Common myeloid progenitor, CD34-positive (primary cell): ENCODE measurements around the gene TTC17.
"Not testable (repeated sequence)": the region's sequence is repeated elsewhere in the genome, so short reads cannot be mapped to it uniquely, and the experiment has no call there.

Experiments
- CTCF ChIA-PET: fragments of 350-600 bp; sonication (Branson Sonifier 250); formaldehyde crosslinking; loops from one replicate; lab custom pipeline; 2021; ENCODE audit warnings: antibody characterized with exemption; lab: Charles Lee
- POLR2A ChIA-PET: fragments of 350-600 bp; sonication (Branson Sonifier 250); formaldehyde crosslinking; loops from one replicate; lab custom pipeline; 2021; ENCODE audit warnings: antibody characterized with exemption; lab: Charles Lee
- DNase-seq, 3 donors: peaks; one replicate each; pipeline versions ENCODE4 v3.0.0 to v3.0.0-alpha.2; 2013
- H3K27ac ChIP-seq, 2 experiments: 1 replicate in 1 of 2; 2 replicates in 1 of 2; pipeline ENCODE4 v1.7.0; 2013; ENCODE audit warnings: inconsistent platforms in 2 of 2, low read length in 2 of 2, mild to moderate bottlenecking in 2 of 2, low read depth in 1 of 2, moderate library complexity in 1 of 2; ENCODE audit not compliant: severe bottlenecking in 2 of 2, insufficient read depth in 1 of 2, poor library complexity in 1 of 2
- H3K27me3 ChIP-seq, 5 experiments: replicated peaks in 2 of 5; 1 replicate in 3 of 5; 2 replicates in 2 of 5; pipeline versions ENCODE4 v1.6.1 to v1.7.0; 2013; ENCODE audit warnings: low read length in 4 of 5, mild to moderate bottlenecking in 2 of 5, moderate library complexity in 2 of 5, inconsistent platforms in 1 of 5; ENCODE audit not compliant: insufficient read depth in 5 of 5, control insufficient read depth in 4 of 5
- H3K36me3 ChIP-seq, 4 experiments: 1 replicate in 2 of 4; 2 replicates in 2 of 4; pipeline versions ENCODE4 v1.6.1 to v1.7.0; 2013; ENCODE audit warnings: low read length in 3 of 4, control low read depth in 1 of 4, mild to moderate bottlenecking in 1 of 4; ENCODE audit not compliant: control insufficient read depth in 4 of 4, insufficient read depth in 4 of 4
- H3K4me1 ChIP-seq, 4 experiments: 1 replicate in 3 of 4; 2 replicates in 1 of 4; pipeline versions ENCODE4 v1.6.1 to v1.7.1; 2013; ENCODE audit warnings: low read length in 3 of 4, mild to moderate bottlenecking in 3 of 4, control low read depth in 1 of 4, inconsistent platforms in 1 of 4, moderate library complexity in 1 of 4; ENCODE audit not compliant: control insufficient read depth in 4 of 4, insufficient read depth in 4 of 4; ENCODE audit errors: control extremely low read depth in 1 of 4
- H3K4me3 ChIP-seq, 7 experiments: 1 replicate in 4 of 7; 2 replicates in 3 of 7; pipeline versions ENCODE4 v1.5.1 to v1.7.0; 2013; ENCODE audit warnings: mild to moderate bottlenecking in 7 of 7, low read length in 6 of 7, moderate library complexity in 6 of 7, inconsistent platforms in 2 of 7, low read depth in 2 of 7, control low read depth in 1 of 7; ENCODE audit not compliant: insufficient read depth in 4 of 7, control insufficient read depth in 1 of 7; ENCODE audit errors: extremely low read depth in 1 of 7
- H3K9me3 ChIP-seq, 5 experiments: 1 replicate in 4 of 5; 2 replicates in 1 of 5; pipeline versions ENCODE4 v1.6.1 to v1.7.1; 2013; ENCODE audit warnings: low read length in 4 of 5, mild to moderate bottlenecking in 2 of 5, inconsistent platforms in 1 of 5, low read depth in 1 of 5, moderate library complexity in 1 of 5; ENCODE audit not compliant: control insufficient read depth in 4 of 5, insufficient read depth in 2 of 5; ENCODE audit errors: control extremely low read depth in 1 of 5
- WGBS: methylation state at CpG from one replicate; pipeline ENCODE4 v1.1.5; 2013; ENCODE audit not compliant: insufficient coverage; 5-methylcytosine and 5-hydroxymethylcytosine counted together

TTC17 gene

DNA sequence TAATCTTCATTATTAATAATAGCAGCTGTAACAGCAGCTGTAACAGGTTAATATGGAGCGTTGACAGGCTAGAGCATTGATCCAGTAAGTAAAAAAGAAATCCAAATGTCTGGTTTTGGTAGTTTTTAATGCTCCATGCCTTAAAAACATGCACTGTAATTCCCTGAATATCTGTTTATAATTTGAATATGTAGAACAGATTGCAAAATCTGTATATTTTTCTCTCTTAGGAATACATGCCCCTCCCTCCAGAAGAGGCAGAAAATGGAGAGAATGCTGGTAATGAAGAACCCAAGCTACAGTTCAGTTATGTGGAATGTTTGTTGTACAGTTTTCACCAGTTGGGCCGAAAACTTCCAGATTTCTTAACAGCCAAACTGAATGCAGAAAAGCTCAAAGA, 30.2 kb upstream of the TTC17 start:
- H3K36me3 ChIP-seq: peaks cover 44 to 96% (median 65%) of the 10 kb centered on the region in 4 experiments

DNA sequence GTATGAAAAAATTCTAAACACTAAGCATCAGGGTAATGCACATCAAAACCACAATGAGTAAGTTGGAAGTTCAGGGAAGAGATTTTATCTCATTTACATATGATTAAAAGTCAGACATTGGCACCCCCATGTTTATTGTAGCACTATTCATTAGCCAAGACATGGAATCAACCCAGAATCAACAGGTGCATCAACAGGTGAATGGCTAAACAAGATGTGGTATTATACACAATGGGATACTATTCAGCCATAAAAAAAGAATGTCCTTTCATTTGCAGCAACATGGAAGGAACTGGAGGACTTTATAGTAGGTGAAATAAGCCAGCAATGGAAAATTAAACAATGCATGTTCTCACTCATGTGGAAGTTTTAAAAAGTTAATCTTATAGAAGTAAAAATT, 17.6 kb upstream of the TTC17 start:
- ChIA-PET CTCF (no interaction called here), POLR2A (no interaction called here)
- Histone ChIP-seq H3K4me1 (no peaks in the 10 kb centered on the region), H3K27me3 (no peaks in the 10 kb centered on the region), H3K9me3 (no peaks in the 10 kb centered on the region), H3K4me3 (no peak overlapping the region), H3K36me3 (peaks cover 18 to 48% (median 33%) of the 10 kb centered on the region in 4 experiments), H3K27ac (no peak overlapping the region)
- DNase-seq: no peak

More for the DNA sequence above, 30.2 kb upstream of the TTC17 start:
- WGBS: 100% methylated on average over 1 of the region's 2 CpGs
- no peak for DNase-seq
- ChIA-PET POLR2A (no interaction called here), CTCF (interaction anchor here (0.7 to 1.5 kb wide), 5 partner anchors 17 to 90 kb away, joined by 3 to 4 read pairs (median 3); no protein-coding TSS in a partner anchor)
- Histone ChIP-seq H3K27me3 (no peaks in the 10 kb centered on the region), H3K27ac (no peak overlapping the region), H3K4me3 (no peak overlapping the region), H3K9me3 (no peaks in the 10 kb centered on the region), H3K4me1 (peaks cover 0 to 3% (median 0%) of the 10 kb centered on the region in 4 experiments)

DNA sequence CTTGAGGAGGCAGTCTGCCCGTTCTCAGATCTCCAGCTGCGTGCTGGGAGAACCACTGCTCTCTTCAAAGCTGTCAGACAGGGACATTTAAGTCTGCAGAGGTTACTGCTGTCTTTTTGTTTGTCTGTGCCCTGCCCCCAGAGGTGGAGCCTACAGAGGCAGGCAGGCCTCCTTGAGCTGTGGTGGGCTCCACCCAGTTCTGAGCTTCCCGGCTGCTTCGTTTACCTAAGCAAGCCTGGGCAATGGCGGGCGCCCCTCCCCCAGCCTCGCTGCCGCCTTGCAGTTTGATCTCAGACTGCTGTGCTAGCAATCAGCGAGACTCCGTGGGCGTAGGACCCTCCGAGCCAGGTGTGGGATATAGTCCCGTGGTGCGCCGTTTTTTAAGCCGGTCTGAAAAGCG, 7.3 kb upstream of the TTC17 start:
- H3K36me3 ChIP-seq, DNase-seq, H3K4me1 ChIP-seq, H3K27ac ChIP-seq, H3K27me3 ChIP-seq, CTCF ChIA-PET, H3K4me3 ChIP-seq, H3K9me3 ChIP-seq, POLR2A ChIA-PET: not testable (repeated sequence)
- no CpG with 5 or more reads among the region's 17 CpGs for WGBS

DNA sequence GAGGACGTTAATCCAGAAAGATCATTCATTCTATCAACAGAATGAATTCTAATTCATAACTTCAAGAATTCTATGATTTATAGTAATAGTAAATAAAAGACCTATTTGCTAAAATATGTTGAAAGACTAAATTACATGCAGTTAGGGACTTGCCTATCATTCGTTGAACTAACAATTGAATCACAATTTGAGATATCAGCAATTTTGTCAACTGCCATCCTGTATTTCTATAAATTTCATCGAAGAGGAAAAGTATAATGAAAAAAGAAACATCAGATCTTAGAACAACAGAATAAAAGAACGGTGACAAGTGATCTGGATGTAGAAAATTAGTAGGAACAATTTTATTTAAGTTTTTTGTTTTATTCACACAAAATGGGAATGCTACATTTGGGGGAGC, 4.4 kb upstream of the TTC17 start:
- H3K9me3 ChIP-seq: no peaks in the 10 kb centered on the region
- H3K4me3 ChIP-seq: no peak overlapping the region
- H3K27me3 ChIP-seq: no peaks in the 10 kb centered on the region
- DNase-seq: no peak
- no peaks in the 10 kb centered on the region for H3K36me3 ChIP-seq
- CTCF ChIA-PET: no interaction called here
- peaks cover 6 to 8% (median 6%) of the 10 kb centered on the region in 4 experiments for H3K4me1 ChIP-seq
- no CpG with 5 or more reads among the region's 4 CpGs for WGBS
- POLR2A ChIA-PET: no interaction called here
- no peak overlapping the region for H3K27ac ChIP-seq

DNA sequence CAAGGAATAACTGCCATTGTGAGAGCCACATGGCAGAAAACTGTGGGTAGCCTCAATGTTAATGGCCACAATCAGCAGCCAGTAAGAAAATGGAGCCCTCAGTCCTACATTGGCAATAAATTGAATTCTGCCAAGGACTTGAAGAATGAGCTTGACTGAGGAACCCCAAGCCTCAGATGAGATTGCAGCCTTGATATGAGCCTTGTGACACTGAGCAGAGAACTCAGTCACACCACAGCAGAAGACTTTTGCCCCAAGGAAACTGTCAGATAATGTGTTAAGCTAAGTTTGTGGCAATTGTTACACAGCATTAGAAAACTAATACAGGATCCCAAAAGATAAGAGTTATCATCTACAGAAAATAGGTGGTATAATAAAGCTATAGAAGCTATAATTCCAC, 2.4 kb upstream of the TTC17 start:
- POLR2A ChIA-PET: no interaction called here
- Histone ChIP-seq H3K4me3 (no peak overlapping the region), H3K36me3 (no peaks in the 10 kb centered on the region), H3K27me3 (no peaks in the 10 kb centered on the region), H3K27ac (no peak overlapping the region), H3K9me3 (no peaks in the 10 kb centered on the region), H3K4me1 (peaks cover 15 to 26% (median 22%) of the 10 kb centered on the region in 4 experiments)
- no peak for DNase-seq
- CTCF ChIA-PET: interaction anchor here (1.2 kb wide), 1 partner anchor 18 kb away, joined by 3 read pairs; no protein-coding TSS in a partner anchor

DNA sequence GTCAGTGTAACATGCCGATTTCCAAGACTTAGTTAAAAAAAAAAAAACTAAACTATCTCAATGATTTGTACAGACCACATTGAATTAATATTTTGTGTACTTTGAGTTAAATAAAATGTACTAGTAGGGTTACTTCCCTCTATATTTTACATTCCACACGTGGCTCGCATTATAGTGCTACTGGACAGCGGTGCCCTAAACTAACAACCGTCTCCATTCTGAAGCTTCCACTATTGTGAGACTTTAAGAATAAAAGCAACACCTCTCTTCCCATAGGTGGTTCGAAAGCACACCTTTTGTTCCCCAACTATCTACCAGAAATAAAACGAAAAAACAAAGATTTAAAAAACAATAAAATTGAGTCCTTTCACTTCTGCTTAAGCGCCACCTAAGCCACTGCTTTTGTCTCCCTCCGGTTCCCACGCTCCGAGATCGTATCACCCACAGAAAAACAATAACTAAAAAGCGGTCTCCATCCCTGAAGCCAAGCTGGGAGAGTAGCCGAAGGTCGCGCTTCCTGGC, 380 bp upstream of the TTC17 start:
- POLR2A ChIA-PET: interaction anchor here (1.0 to 3.2 kb wide), 4 partner anchors 9 to 46 kb away, joined by 4 to 8 read pairs (median 6); partner anchors contain the start of gene API5
- Histone ChIP-seq H3K4me3 (peak overlapping the region; percentile 85 to 97 (median 94)), H3K36me3 (peaks cover 0 to 9% (median 4%) of the 10 kb centered on the region in 4 experiments), H3K9me3 (no peaks in the 10 kb centered on the region), H3K4me1 (peaks cover 15 to 26% (median 22%) of the 10 kb centered on the region in 4 experiments), H3K27ac (peak overlapping the region; percentile 84 to 95), H3K27me3 (no peaks in the 10 kb centered on the region)
- 2% methylated on average over 8 of the region's 16 CpGs for WGBS
- CTCF ChIA-PET: interaction anchor here (0.7 to 1.7 kb wide), 5 partner anchors 8 to 46 kb away, joined by 3 to 9 read pairs (median 4); partner anchors contain the start of gene API5
- DNase-seq: no peak

DNA sequence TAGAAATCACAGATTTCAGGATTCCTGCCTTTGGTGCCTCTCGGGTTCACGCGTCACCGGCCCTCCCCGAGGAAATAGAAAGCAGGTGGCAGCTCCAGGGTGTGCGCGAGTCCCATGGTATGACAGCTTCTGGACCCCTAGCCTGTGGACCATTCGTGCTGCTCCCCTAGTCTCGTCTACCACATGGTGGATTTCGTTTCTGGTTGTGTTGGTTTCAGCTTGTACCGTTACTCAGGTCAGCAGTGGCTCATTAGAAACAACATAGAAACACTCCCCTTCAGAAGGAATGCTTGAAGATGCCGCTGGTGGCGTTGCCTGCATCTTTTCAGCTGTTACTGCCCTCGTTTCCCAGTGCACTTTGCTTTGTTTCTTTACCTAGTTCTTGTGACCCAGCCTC, 700 bp downstream of the TTC17 start:
- Histone ChIP-seq H3K36me3 (peaks cover 0 to 13% (median 5%) of the 10 kb centered on the region in 4 experiments), H3K27ac (peak overlapping the region; percentile 84 to 95), H3K27me3 (no peaks in the 10 kb centered on the region), H3K4me1 (peaks cover 15 to 26% (median 22%) of the 10 kb centered on the region in 4 experiments), H3K4me3 (peak overlapping the region; percentile 85 to 97 (median 94)), H3K9me3 (no peaks in the 10 kb centered on the region)
- WGBS: 0% methylated on average over 14 of the region's 14 CpGs
- ChIA-PET CTCF (interaction anchor here (1.3 to 1.7 kb wide), 2 partner anchors 13 to 28 kb away, joined by 3 to 9 read pairs; no protein-coding TSS in a partner anchor), POLR2A (interaction anchor here (1.2 to 3.2 kb wide), 3 partner anchors 11 to 47 kb away, joined by 4 to 8 read pairs (median 7); partner anchors contain the start of gene API5)
- peak in 2 of 3 donors; percentile 17 to 54 for DNase-seq
